HG03196 (cell line): ENCODE data around the gene DHRS11.

Source experiments
- ATAC-seq: cut with Tn5 transposase; IDR thresholded peaks from one replicate; pipeline ENCODE4 v1.9.1; 2021; ENCODE audit not compliant: unreplicated experiment

DHRS11 gene

GRCh38 chr17:36613155-36613554 lies 21.5 kb downstream of the DHRS11 start:
- no peak for ATAC-seq

GRCh38 chr17:36614081-36614480 lies 22.4 kb downstream of the DHRS11 start:
- ATAC-seq = no peak

GRCh38 chr17:36614933-36615332 lies 23.3 kb downstream of the DHRS11 start:
- no peak for ATAC-seq

GRCh38 chr17:36616061-36617029 lies 24.7 kb downstream of the DHRS11 start:
- ATAC-seq = no peak

GRCh38 chr17:36617773-36618172 lies 26.1 kb downstream of the DHRS11 start:
- ATAC-seq = no peak

GRCh38 chr17:36623281-36623680 lies 31.6 kb downstream of the DHRS11 start:
- ATAC-seq = no peak

- no peak for ATAC-seq
These were observed 33.5 kb downstream of the DHRS11 start for GRCh38 chr17:36625188-36625587.

- ATAC-seq = no peak
These were observed 35.4 kb downstream of the DHRS11 start for GRCh38 chr17:36627101-36627500.

GRCh38 chr17:36628576-36628975 lies 36.9 kb downstream of the DHRS11 start:
- no peak for ATAC-seq

GRCh38 chr17:36629252-36629847 lies 37.7 kb downstream of the DHRS11 start:
- ATAC-seq = no peak

GRCh38 chr17:36629970-36630502 lies 38.4 kb downstream of the DHRS11 start:
- ATAC-seq = no peak

- no peak for ATAC-seq
These were observed 39.3 kb downstream of the DHRS11 start for GRCh38 chr17:36631022-36631421.

- ATAC-seq = no peak
These were observed 41.5 kb downstream of the DHRS11 start for GRCh38 chr17:36632916-36633771.

- no peak for ATAC-seq
These were observed 48.7 kb downstream of the DHRS11 start for GRCh38 chr17:36640346-36640745.

GRCh38 chr17:36640836-36641235 lies 49.2 kb downstream of the DHRS11 start:
- ATAC-seq = no peak

- ATAC-seq = no peak
These were observed 49.7 kb downstream of the DHRS11 start for GRCh38 chr17:36641331-36641876.

- ATAC-seq = no peak
These were observed 50.5 kb downstream of the DHRS11 start for GRCh38 chr17:36641877-36642845.

- no peak for ATAC-seq
These were observed 51.5 kb downstream of the DHRS11 start for GRCh38 chr17:36643086-36643685.

- no peak for ATAC-seq
These were observed 53.7 kb downstream of the DHRS11 start for GRCh38 chr17:36645422-36645821.
